Measurements from ENCODE around the gene SDHA.
"Not testable (repeated sequence)": the region's sequence is repeated elsewhere in the genome, so short reads cannot be mapped to it uniquely, and the experiment has no call there.

The SDHA gene

DNA sequence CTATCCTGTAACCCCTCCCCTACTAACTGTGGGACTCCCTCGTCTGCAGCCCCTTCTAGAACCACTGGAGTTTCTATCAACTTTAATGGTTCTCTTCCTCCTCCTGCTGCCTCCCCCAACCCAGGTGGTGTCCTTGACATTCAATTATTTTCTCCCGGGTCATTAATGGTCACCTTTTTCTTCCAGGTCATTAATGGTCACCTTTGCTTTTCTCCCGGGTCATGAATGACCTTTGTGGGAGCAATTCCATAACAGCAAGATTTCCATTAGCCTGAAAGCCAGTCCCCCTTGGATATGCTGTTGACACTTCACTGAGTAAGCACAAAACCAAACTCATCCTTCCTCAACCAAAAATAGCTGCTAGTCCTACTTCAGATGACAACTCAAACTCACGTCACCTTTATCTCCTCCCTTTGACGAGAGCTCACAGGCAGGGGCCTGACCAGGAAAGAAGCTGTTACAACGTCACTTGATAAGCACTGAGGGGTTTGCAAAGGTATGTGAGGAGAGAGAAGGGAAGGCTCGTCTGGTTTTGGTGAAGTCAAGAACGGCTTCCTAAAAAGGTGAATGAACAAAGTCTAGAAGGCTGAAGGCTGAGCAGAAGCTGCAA lies 11.1 kb upstream of the SDHA start:
- Histone ChIP-seq H3K27me3 (replicated peaks; ENCODE audit: control insufficient read depth, insufficient read depth, low read length) (no peaks in the 10 kb centered on the region), H3K4me3 (replicated peaks; ENCODE audit: low read depth, low read length) (no peak overlapping the region), H3K36me3 (ENCODE audit: control insufficient read depth, insufficient read depth, low read length) (peaks cover 13% of the 10 kb centered on the region)
- TF ChIP-seq, protein P1, sequence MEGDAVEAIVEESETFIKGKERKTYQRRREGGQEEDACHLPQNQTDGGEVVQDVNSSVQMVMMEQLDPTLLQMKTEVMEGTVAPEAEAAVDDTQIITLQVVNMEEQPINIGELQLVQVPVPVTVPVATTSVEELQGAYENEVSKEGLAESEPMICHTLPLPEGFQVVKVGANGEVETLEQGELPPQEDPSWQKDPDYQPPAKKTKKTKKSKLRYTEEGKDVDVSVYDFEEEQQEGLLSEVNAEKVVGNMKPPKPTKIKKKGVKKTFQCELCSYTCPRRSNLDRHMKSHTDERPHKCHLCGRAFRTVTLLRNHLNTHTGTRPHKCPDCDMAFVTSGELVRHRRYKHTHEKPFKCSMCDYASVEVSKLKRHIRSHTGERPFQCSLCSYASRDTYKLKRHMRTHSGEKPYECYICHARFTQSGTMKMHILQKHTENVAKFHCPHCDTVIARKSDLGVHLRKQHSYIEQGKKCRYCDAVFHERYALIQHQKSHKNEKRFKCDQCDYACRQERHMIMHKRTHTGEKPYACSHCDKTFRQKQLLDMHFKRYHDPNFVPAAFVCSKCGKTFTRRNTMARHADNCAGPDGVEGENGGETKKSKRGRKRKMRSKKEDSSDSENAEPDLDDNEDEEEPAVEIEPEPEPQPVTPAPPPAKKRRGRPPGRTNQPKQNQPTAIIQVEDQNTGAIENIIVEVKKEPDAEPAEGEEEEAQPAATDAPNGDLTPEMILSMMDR (IDR thresholded peaks at IDR 0.05; ENCODE audit: insufficient read depth, low read length, poor library complexity, severe bottlenecking): no peak
- no peak for DNase-seq (ENCODE audit: extremely low read depth, insufficient read length)

DNA sequence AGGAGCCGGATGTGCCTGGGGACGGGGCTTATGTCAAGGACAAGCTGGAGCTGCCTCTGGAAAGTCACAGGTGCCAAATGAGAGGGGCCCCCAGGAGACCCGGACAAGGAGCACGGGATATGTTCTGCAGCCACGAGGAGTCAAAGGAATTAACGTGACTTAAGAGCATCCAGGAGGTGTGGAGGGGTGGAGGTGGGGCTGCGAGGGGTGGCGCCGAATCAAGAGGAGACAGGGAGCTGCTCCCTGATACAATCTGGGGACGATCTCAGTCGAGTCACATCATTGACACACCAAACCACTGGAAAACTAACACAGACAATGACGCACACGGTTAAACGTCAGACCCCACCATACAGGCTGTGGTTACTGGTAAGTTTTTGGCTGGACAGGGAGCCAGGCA lies 10.5 kb upstream of the SDHA start:
- TF ChIP-seq, protein P1 (IDR thresholded peaks at IDR 0.05; ENCODE audit: insufficient read depth, low read length, poor library complexity, severe bottlenecking): no peak
- no peak for DNase-seq (ENCODE audit: extremely low read depth, insufficient read length)
- Histone ChIP-seq H3K36me3 (ENCODE audit: control insufficient read depth, insufficient read depth, low read length) (peaks cover 13% of the 10 kb centered on the region), H3K27me3 (replicated peaks; ENCODE audit: control insufficient read depth, insufficient read depth, low read length) (no peaks in the 10 kb centered on the region), H3K4me3 (replicated peaks; ENCODE audit: low read depth, low read length) (no peak overlapping the region)

DNA sequence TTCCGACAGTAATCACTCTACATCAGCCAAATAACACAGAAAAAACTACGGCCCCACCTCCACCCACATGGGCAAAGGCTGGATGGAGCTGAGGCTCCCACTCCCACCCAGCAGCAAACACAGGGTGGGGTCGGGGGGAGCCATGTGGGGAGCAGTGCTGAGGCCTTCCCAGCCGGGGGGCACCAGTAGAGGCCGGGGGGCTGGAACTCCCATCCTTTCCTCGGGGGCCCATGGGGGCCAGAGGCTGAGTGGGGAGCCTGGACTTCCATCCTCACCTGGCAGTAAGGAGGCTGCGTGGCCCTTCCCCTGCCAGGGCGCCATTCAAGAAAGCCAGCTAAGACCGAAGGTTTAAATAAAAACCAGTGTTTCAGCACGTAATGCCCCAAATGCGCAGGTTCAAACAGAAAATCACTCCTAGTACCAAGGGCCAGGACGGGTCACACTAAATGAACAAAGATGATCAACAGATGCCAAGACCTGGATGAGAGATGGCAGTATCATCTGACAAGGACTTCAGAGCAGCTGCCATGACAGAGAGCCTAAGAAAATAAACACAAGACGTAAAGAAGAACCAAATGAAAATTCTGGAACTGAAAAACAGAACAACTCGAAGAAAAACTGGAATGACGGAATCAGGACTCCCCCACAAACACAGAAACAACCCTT lies 9.5 kb upstream of the SDHA start:
- TF ChIP-seq, protein P1 (IDR thresholded peaks at IDR 0.05; ENCODE audit: insufficient read depth, low read length, poor library complexity, severe bottlenecking): no peak
- Histone ChIP-seq H3K4me3 (replicated peaks; ENCODE audit: low read depth, low read length) (no peak overlapping the region), H3K36me3 (ENCODE audit: control insufficient read depth, insufficient read depth, low read length) (peaks cover 13% of the 10 kb centered on the region), H3K27me3 (replicated peaks; ENCODE audit: control insufficient read depth, insufficient read depth, low read length) (no peaks in the 10 kb centered on the region)
- no peak for DNase-seq (ENCODE audit: extremely low read depth, insufficient read length)

DNA sequence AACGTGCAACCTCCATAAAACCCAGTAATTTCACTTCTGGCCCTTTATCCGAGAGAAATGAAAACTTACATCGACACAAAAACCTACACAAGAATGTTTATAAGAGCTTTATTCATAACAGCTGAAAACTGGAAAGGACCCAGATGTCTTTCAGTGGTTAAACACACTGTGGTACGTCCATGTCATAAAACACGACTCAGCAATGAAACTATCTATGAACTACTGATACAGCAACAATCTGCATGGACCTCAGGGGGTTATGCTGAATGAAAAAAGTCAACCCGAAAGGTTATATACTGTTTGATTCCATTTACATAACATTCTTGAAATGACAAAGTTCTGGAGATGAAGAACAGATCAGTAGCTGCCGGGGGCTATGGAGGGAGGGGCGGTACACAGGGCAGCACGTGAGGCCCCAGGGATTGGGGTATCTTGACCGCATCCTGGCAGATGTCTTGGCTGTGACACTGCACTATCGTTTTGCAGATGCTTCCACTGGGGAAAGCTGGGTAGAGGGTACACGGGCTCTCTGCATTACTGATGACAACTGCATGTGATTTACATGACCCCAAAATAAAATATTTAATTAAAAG lies 4.2 kb upstream of the SDHA start:
- Histone ChIP-seq H3K36me3 (ENCODE audit: control insufficient read depth, insufficient read depth, low read length) (0 out of 2 replicates have a peak, but pooled peaks cover 2% of the 10 kb centered on the region), H3K27me3 (replicated peaks; ENCODE audit: control insufficient read depth, insufficient read depth, low read length) (no peaks in the 10 kb centered on the region), H3K4me3 (replicated peaks; ENCODE audit: low read depth, low read length) (no peak overlapping the region)
- TF ChIP-seq, protein P1 (IDR thresholded peaks at IDR 0.05; ENCODE audit: insufficient read depth, low read length, poor library complexity, severe bottlenecking): no peak
- no peak for DNase-seq (ENCODE audit: extremely low read depth, insufficient read length)

DNA sequence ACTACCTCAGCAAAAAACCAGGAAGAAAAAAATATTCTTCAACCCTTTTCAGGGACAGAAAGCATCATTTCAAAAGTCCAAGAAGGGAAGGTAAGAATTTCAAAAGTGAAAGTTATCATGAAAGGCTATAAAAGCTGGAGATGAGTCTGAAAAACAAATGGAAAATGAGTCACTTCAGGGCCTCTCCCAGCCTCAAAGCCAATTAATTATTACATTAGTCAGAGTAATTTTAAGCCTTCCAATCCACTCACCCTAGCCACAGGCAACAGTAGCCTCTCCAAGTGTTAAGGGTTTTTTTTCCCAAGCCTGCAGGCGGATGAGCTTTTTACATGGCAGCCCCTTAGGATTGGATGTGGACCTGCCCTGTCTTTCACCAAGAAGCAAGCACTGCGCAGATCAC lies 2.9 kb upstream of the SDHA start:
- not testable (repeated sequence) for H3K36me3 ChIP-seq (ENCODE audit: control insufficient read depth, insufficient read depth, low read length); DNase-seq (ENCODE audit: extremely low read depth, insufficient read length); H3K27me3 ChIP-seq (replicated peaks; ENCODE audit: control insufficient read depth, insufficient read depth, low read length); H3K4me3 ChIP-seq (replicated peaks; ENCODE audit: low read depth, low read length)

DNA sequence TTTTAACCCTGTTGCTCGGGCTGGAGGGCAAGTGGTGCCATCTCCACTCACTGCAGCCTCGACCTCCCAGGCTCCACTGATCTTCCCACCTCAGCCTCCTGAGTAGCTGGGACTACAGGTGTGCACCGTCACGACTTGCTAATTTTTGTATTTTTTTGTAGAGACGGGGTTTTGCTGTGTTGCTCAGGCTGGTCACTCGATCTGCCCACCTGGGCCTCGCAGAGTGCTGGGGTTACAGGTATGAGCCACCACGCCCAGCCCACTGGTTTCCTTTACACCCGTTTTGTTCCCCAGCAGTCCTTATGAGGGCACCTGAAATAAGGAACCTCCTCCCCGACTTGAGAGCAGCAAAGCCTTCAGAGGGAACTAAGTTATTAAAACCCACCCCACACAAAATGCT lies 2.0 kb upstream of the SDHA start:
- DNase-seq (ENCODE audit: extremely low read depth, insufficient read length); H3K4me3 ChIP-seq (replicated peaks; ENCODE audit: low read depth, low read length); H3K27me3 ChIP-seq (replicated peaks; ENCODE audit: control insufficient read depth, insufficient read depth, low read length); H3K36me3 ChIP-seq (ENCODE audit: control insufficient read depth, insufficient read depth, low read length): not testable (repeated sequence)

Measured in GM06990 (cell line).